Small intestine (tissue), 7 donors: ENCODE data around the gene OR4D10. TPM values are rescaled to one million over a fixed set of nuclear protein-coding genes. Genes with fewer than 3 reads are reported as not detected.
A peak's percentile ranks its signal among the peaks of the same experiment; 100 is the strongest.
"Not testable (repeated sequence)": the region's sequence is repeated elsewhere in the genome, so short reads cannot be mapped to it uniquely, and the experiment has no call there.

Source experiments
- DNase-seq, 2 donors: peaks; one replicate each; pipeline versions ENCODE4 v3.0.0 to v3.0.0-alpha.2; 2013
- FAIRE-seq: peaks from 2 replicates; lab custom pipeline; 2012; peaks lifted over from hg19 to GRCh38; lab: Jason Lieb, UNC
- H3K27ac ChIP-seq, 3 donors: one replicate each; pipeline ENCODE4 v1.5.1; 2013; ENCODE audit warnings: low read length in 2 of 3, mild to moderate bottlenecking in 2 of 3, control low read depth in 1 of 3, inconsistent platforms in 1 of 3, low read depth in 1 of 3, moderate library complexity in 1 of 3
- H3K27me3 ChIP-seq, 3 donors: one replicate each; pipeline ENCODE4 v1.6.1; 2013; ENCODE audit warnings: low read length in 3 of 3, inconsistent platforms in 1 of 3; ENCODE audit not compliant: control insufficient read depth in 3 of 3, insufficient read depth in 3 of 3
- H3K36me3 ChIP-seq, 3 donors: one replicate each; pipeline ENCODE4 v1.6.1; 2013; ENCODE audit warnings: low read length in 3 of 3, inconsistent platforms in 1 of 3, low read depth in 1 of 3, mild to moderate bottlenecking in 1 of 3, moderate library complexity in 1 of 3; ENCODE audit not compliant: control insufficient read depth in 3 of 3, insufficient read depth in 2 of 3
- H3K4me1 ChIP-seq, 3 donors: one replicate each; pipeline ENCODE4 v1.6.1; 2013; ENCODE audit warnings: low read length in 2 of 3, inconsistent platforms in 1 of 3, low read depth in 1 of 3, mild to moderate bottlenecking in 1 of 3, moderate library complexity in 1 of 3; ENCODE audit not compliant: control insufficient read depth in 3 of 3, insufficient read depth in 2 of 3
- H3K4me3 ChIP-seq, 3 donors: one replicate each; pipeline ENCODE4 v1.5.1; 2013; ENCODE audit warnings: low read length in 3 of 3, control low read depth in 1 of 3, inconsistent platforms in 1 of 3, low read depth in 1 of 3, mild to moderate bottlenecking in 1 of 3, moderate library complexity in 1 of 3
- H3K9me3 ChIP-seq, 2 donors: one replicate each; pipeline ENCODE4 v1.6.1; 2013; ENCODE audit warnings: low read depth in 1 of 2, low read length in 1 of 2; ENCODE audit not compliant: control insufficient read depth in 2 of 2, insufficient read depth in 1 of 2
- WGBS, 3 donors: extraction: QIAGEN DNeasy Blood & Tissue Kit; methylation state at CpG; one replicate each; pipeline ENCODE4 v1.1.7; 2013; 5-methylcytosine and 5-hydroxymethylcytosine counted together
- polyA plus RNA-seq, 4 donors: library from polyadenylated mRNA; stranded (reverse) in 3 of 4; unstranded in 1 of 4; fragments of 200-250 nt in 3 of 4; fragments of 120-200 nt in 1 of 4; gene quantifications; one replicate each; pipeline versions ENCODE4 v1.2.1 to v1.2.3, GENCODE V29; 2013
- donor health status: healthy with polysubstance abuse.
- donor health status: control.
- donor health status: control.
- donor health status: Bipolar disorder and iron deficiency.
- donor health status: healthy.

OR4D10 gene
- polyA plus RNA-seq, 4 donors: not detected

- WGBS, 3 donors: 79 to 89% (median 85%) methylated on average over 1 of the region's 1 CpG
- not testable (repeated sequence) for H3K9me3 ChIP-seq, H3K27ac ChIP-seq, H3K4me1 ChIP-seq, H3K36me3 ChIP-seq, DNase-seq, FAIRE-seq, H3K27me3 ChIP-seq, H3K4me3 ChIP-seq
Observed at GRCh38 chr11:59445624-59446023, 27.5 kb upstream of the OR4D10 start.

GRCh38 chr11:59448484-59448883, 24.6 kb upstream of the OR4D10 start:
- no peaks in the 10 kb centered on the region for H3K9me3 ChIP-seq
- no peaks in the 10 kb centered on the region for H3K4me1 ChIP-seq
- no peaks in the 10 kb centered on the region for H3K36me3 ChIP-seq
- DNase-seq: no peak
- no peak for FAIRE-seq
- WGBS, 3 donors: 68 to 81% (median 70%) methylated on average over 2 of the region's 2 CpGs
- no peak overlapping the region for H3K4me3 ChIP-seq
- no peaks in the 10 kb centered on the region for H3K27me3 ChIP-seq
- no peak overlapping the region for H3K27ac ChIP-seq

- no peak within 1 kb of the TSS for H3K4me3 ChIP-seq
- WGBS, 3 donors: 83 to 91% (median 87%) methylated on average over 2 of the region's 2 CpGs
- DNase-seq: no peak
- no peak for FAIRE-seq
- no peaks in the 10 kb centered on the region for H3K36me3 ChIP-seq
- H3K27ac ChIP-seq: no peak within 1 kb of the TSS
- peaks cover 0 to 2% (median 0%) of the 10 kb centered on the region in 3 donors for H3K27me3 ChIP-seq
- no peaks in the 10 kb centered on the region for H3K4me1 ChIP-seq
- no peaks in the 10 kb centered on the region for H3K9me3 ChIP-seq
Observed at GRCh38 chr11:59456661-59457060, 16.5 kb upstream of the OR4D10 start, which contains the start of gene OR4D6. Gene OR4D6, plus strand, starts transcription at chr11:59456961. Its CDS starts 0 bp downstream, at chr11:59456961.

GRCh38 chr11:59459916-59460315, 13.2 kb upstream of the OR4D10 start:
- Histone ChIP-seq H3K4me3 (no peak overlapping the region), H3K27me3 (peaks cover 0 to 2% (median 0%) of the 10 kb centered on the region in 3 donors), H3K9me3 (no peaks in the 10 kb centered on the region), H3K36me3 (no peaks in the 10 kb centered on the region), H3K27ac (no peak overlapping the region), H3K4me1 (no peaks in the 10 kb centered on the region)
- DNase-seq: no peak
- FAIRE-seq: no peak
- 68 to 86% (median 85%) methylated on average over 3 of the region's 3 CpGs for WGBS, 3 donors

- WGBS, 3 donors: 39 to 52% (median 46%) methylated on average over 5 of the region's 5 CpGs
- DNase-seq (no peak), FAIRE-seq (no peak)
- Histone ChIP-seq H3K4me1 (no peaks in the 10 kb centered on the region), H3K27ac (no peak overlapping the region), H3K4me3 (no peak overlapping the region), H3K9me3 (no peaks in the 10 kb centered on the region), H3K27me3 (no peaks in the 10 kb centered on the region), H3K36me3 (no peaks in the 10 kb centered on the region)
Observed at GRCh38 chr11:59463190-59463641, 9.9 kb upstream of the OR4D10 start.

- Histone ChIP-seq H3K4me1 (no peaks in the 10 kb centered on the region), H3K36me3 (no peaks in the 10 kb centered on the region), H3K9me3 (no peaks in the 10 kb centered on the region), H3K4me3 (no peak overlapping the region), H3K27ac (no peak overlapping the region), H3K27me3 (no peaks in the 10 kb centered on the region)
- FAIRE-seq (no peak), DNase-seq (no peak)
- WGBS, 3 donors: 63 to 75% (median 68%) methylated on average over 9 of the region's 9 CpGs
Observed at GRCh38 chr11:59475176-59475575, 2.1 kb downstream of the OR4D10 start.

GRCh38 chr11:59479906-59480305, 6.8 kb downstream of the OR4D10 start:
- no peak overlapping the region for H3K27ac ChIP-seq
- no peaks in the 10 kb centered on the region for H3K4me1 ChIP-seq
- FAIRE-seq (no peak), DNase-seq (peak in 1 of 2 donors; percentile 5)
- H3K4me3 ChIP-seq: no peak overlapping the region
- H3K36me3 ChIP-seq: no peaks in the 10 kb centered on the region
- no peaks in the 10 kb centered on the region for H3K9me3 ChIP-seq
- H3K27me3 ChIP-seq: no peaks in the 10 kb centered on the region

- Histone ChIP-seq H3K27ac (no peak overlapping the region), H3K27me3 (no peaks in the 10 kb centered on the region), H3K4me1 (no peaks in the 10 kb centered on the region), H3K4me3 (no peak overlapping the region), H3K9me3 (no peaks in the 10 kb centered on the region), H3K36me3 (no peaks in the 10 kb centered on the region)
- no peak for DNase-seq
- WGBS, 3 donors: 75 to 80% (median 78%) methylated on average over 3 of the region's 3 CpGs
- FAIRE-seq: no peak
Observed at GRCh38 chr11:59480359-59480758, 7.2 kb downstream of the OR4D10 start.

GRCh38 chr11:59501931-59502330, 28.8 kb downstream of the OR4D10 start:
- no peak for FAIRE-seq
- DNase-seq: no peak
- Histone ChIP-seq H3K4me3 (no peak overlapping the region), H3K4me1 (no peaks in the 10 kb centered on the region), H3K27me3 (peaks cover 0 to under 1% (median 0%) of the 10 kb centered on the region in 3 donors), H3K36me3 (no peaks in the 10 kb centered on the region), H3K9me3 (no peaks in the 10 kb centered on the region), H3K27ac (no peak overlapping the region)
- 34 to 77% (median 39%) methylated on average over 1 of the region's 1 CpG for WGBS, 3 donors
